ENCODE measurements around the gene CALB2. TPM values are rescaled to one million over a fixed set of nuclear protein-coding genes. Genes with fewer than 3 reads are reported as not detected.
"Not testable (repeated sequence)": the region's sequence is repeated elsewhere in the genome, so short reads cannot be mapped to it uniquely, and the experiment has no call there.

Gene CALB2
- total RNA-seq (1 to 10 TPM in 3 of 5 donors, not detected in 2; 1.4 to 2.6 (median 2.0) TPM), polyA plus RNA-seq (under 1 TPM; 0.46 to 0.87 (median 0.75) TPM)
- long read RNA-seq, donor 1: 0 reads
- long read RNA-seq, donor 2, partial matches to known transcripts: 0 of 4 reads
- long read RNA-seq, donor 2, other reads (novel, unspliced or antisense): 0 of 4 reads
- long read RNA-seq, donor 3: 0 reads
- long read RNA-seq, donor 4: 0 reads
- long read RNA-seq, donor 5: 0 reads
- long read RNA-seq, donor 6: 0 reads
- long read RNA-seq, donor 7, partial matches to known transcripts: 0 of 1 reads
- long read RNA-seq, donor 7, other reads (novel, unspliced or antisense): 0 of 1 reads
- long read RNA-seq, donor 8: 0 reads
- long read RNA-seq, donor 9: 0 reads
- long read RNA-seq, donor 10: 0 reads

- TF ChIP-seq POLR2A (IDR thresholded peaks at IDR 0.05): no peak
- TF ChIP-seq CTCF (IDR thresholded peaks at IDR 0.05): peak in 4 of 7 experiments; percentile 32 to 97 (median 95)
- WGBS, 5 donors: 0 to 3% (median 1%) methylated on average over 29 to 53 of the region's 53 CpGs
- DNase-seq: peak; percentile 79 to 84
- peaks cover 10 to 19% (median 14%) of the 10 kb centered on the region in 4 donors for H3K4me1 ChIP-seq
- no peaks in the 10 kb centered on the region for H3K36me3 ChIP-seq
- H3K27me3 ChIP-seq: peaks cover 0 to 66% (median 23%) of the 10 kb centered on the region in 3 donors
- H3K9me3 ChIP-seq: no peaks in the 10 kb centered on the region
- intact Hi-C loops (cut with DNase I; ENCODE audit: low total_unique reads): no loop called here
- H3K27ac ChIP-seq: no peak within 1 kb of the TSS
- peak within 1 kb of the TSS; percentile 27 to 35 (median 32) for H3K4me3 ChIP-seq
Observed at GRCh38 chr16:71358464-71358998, at the start of gene CALB2. TSS of gene CALB2 (plus strand) at chr16:71358723. CDS start at chr16:71358793, 70 bp downstream.

GRCh38 chr16:71311553-71312158, 46.9 kb upstream of the CALB2 start:
- 20 to 25% (median 21%) methylated on average over 7 of the region's 7 CpGs for WGBS, 5 donors
- H3K4me1 ChIP-seq: no peaks in the 10 kb centered on the region
- no peaks in the 10 kb centered on the region for H3K9me3 ChIP-seq
- H3K36me3 ChIP-seq: no peaks in the 10 kb centered on the region
- TF ChIP-seq CTCF (IDR thresholded peaks at IDR 0.05) (peak in 5 of 7 experiments; percentile 45 to 74 (median 63)), EP300 (IDR thresholded peaks at IDR 0.05) (no peak)
- intact Hi-C loops (cut with DNase I; ENCODE audit: low total_unique reads): loop anchor here (10.0 kb wide), 1 partner anchor 97 kb away; no protein-coding TSS in a partner anchor
- peaks cover 0 to 34% (median 8%) of the 10 kb centered on the region in 3 donors for H3K27me3 ChIP-seq
- DNase-seq: peak in 1 of 2 donors; percentile 56
- no peak overlapping the region for H3K27ac ChIP-seq
- H3K4me3 ChIP-seq: no peak overlapping the region

GRCh38 chr16:71313591-71313990, 44.9 kb upstream of the CALB2 start:
- WGBS, 5 donors: 55 to 71% (median 67%) methylated on average over 3 of the region's 3 CpGs
- H3K27me3 ChIP-seq: peaks cover 0 to 34% (median 8%) of the 10 kb centered on the region in 3 donors
- not testable (repeated sequence) for H3K36me3 ChIP-seq, H3K9me3 ChIP-seq, H3K4me3 ChIP-seq, H3K4me1 ChIP-seq, DNase-seq, H3K27ac ChIP-seq
- intact Hi-C loops (cut with DNase I; ENCODE audit: low total_unique reads): loop anchor here (10.0 kb wide), 1 partner anchor 99 kb away; no protein-coding TSS in a partner anchor

GRCh38 chr16:71315269-71315668, 43.3 kb upstream of the CALB2 start:
- DNase-seq: no peak
- H3K27ac ChIP-seq: no peak overlapping the region
- H3K4me1 ChIP-seq: no peaks in the 10 kb centered on the region
- WGBS, 5 donors: 9 to 20% (median 19%) methylated on average over 3 of the region's 3 CpGs
- TF ChIP-seq CTCF (IDR thresholded peaks at IDR 0.05): no peak
- TF ChIP-seq POLR2A (IDR thresholded peaks at IDR 0.05): no peak
- no peak for TF ChIP-seq EP300 (IDR thresholded peaks at IDR 0.05)
- TF ChIP-seq POLR2AphosphoS5 (IDR thresholded peaks at IDR 0.05): no peak
- intact Hi-C loops (cut with DNase I; ENCODE audit: low total_unique reads): loop anchor here (10.0 kb wide), 1 partner anchor 100 kb away; no protein-coding TSS in a partner anchor
- no peaks in the 10 kb centered on the region for H3K9me3 ChIP-seq
- peaks cover 0 to 33% (median 8%) of the 10 kb centered on the region in 3 donors for H3K27me3 ChIP-seq
- no peak overlapping the region for H3K4me3 ChIP-seq
- no peaks in the 10 kb centered on the region for H3K36me3 ChIP-seq
